GM18873 (cell line): Measurements from ENCODE around the gene MT1H.
"Not testable (repeated sequence)": the region's sequence is repeated elsewhere in the genome, so short reads cannot be mapped to it uniquely, and the experiment has no call there.

ENCODE experiments used
- ATAC-seq: cut with Tn5 transposase; IDR thresholded peaks from one replicate; pipeline ENCODE4 v1.9.1; 2021; ENCODE audit warnings: mild to moderate bottlenecking, moderate library complexity, moderate number of reproducible peaks; ENCODE audit not compliant: unreplicated experiment, low FRiP score

The MT1H gene

DNA sequence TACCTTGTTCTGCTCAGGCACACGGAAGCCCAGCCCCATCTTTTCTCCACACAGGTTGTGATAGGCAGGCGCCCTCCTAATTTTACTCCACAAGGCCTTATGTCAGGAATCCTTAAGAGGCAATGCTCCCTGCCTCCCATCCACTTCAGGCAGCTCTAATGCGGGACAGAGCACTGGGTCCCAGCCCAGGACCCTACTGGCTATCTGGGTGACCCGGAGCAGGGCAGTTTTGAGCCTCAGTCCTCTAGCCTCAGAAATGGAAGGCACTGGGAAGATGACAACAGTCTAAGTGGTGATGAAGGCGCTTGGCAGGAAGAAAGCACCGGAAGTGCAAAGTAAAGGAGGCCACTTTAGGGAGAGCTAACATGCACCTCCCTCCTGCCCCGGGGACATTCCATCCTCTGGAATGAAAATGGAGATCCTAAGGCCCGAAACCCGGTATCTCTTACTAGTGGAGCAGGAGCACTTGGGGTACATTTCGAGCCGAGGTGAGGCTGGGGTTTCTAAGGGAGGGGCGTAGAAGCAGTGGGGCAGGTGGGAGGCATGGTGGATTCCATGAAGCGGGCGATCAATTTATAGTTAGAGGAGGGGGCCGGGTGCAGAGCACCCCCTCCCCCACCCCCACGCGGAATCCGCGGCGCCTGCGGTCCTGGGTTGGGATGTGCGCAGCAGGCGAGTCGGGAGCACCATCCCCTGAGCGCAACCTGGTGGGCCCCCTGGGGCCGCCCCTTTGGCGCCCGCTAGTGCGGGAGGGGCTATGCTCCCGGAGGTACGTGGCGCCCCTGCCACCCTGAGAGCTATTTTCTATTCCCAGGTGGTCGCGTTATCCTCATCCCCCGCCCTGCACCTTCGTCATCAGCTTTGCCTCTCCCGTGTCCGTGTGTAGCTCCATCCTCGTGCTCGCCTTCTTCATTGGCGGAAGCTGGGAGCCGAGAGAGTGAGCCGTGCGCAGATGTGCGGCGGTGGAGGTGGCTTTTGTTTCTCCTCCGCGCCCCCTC is 7.0 kb upstream of the MT1H start:
- ATAC-seq, result no peak

DNA sequence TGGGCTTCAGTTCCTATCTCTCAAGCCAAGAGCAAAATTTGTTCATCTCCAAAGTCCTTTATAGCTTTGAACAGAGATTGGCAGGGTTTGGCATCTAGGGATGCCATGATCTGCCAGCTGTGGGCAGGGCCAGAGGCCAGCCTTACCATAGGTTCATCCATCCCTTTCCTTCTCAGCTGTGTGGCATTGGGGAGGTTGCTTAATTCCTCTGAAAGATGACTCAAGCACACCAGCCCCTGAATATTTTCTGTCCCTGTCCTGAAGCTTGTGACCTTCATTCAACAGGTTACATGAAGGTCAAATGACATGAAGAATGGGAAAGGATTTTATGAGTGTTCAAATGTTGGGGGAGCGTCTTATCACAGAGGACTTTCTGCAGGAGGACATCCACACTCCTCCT is 5.1 kb upstream of the MT1H start:
- no peak for ATAC-seq

DNA sequence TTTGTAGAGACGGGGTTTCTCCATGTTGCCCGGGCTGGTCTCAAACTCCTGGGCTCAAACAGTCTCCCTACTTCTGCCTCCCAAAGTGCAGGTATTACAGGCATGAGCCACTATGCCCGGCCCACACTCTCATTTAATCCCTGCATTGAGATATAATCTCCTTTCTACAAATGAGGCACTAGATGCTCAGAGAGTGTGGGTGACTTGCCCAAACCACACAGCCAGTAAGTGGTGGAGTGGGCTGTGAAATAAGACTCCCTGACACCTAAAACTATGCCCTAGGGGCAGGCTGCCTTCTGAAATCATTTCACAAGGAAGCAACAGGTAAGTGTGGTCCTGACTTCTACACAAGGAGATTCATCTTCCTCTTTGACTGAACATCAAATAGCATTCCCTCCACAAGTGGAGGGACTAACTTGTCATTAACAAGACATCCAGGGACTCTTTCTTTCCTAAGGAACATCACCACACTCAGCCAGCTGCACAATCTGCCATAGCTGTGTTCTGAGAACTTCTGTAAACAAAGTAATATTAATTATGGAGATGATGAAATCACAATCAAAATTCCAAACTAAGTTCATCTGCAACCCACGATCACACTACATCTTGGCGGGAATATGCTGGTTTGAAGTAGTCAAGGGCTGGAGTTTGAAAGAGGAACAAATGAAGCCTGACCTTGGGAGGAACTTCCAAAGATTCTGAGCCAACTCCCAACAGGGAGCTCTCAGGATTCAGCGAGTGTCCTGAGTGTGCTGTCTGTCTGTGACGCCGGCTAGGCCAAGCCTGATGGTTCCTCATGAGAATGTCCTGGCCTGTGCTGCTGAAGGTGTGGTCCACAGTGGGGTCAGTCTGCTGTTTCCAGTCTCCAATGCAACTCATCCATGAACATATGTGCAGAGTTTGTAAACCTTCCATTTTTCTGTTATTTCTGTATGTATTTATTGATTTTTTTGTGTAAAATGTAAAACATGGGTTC is 4.0 kb upstream of the MT1H start:
- not testable (repeated sequence) for ATAC-seq

DNA sequence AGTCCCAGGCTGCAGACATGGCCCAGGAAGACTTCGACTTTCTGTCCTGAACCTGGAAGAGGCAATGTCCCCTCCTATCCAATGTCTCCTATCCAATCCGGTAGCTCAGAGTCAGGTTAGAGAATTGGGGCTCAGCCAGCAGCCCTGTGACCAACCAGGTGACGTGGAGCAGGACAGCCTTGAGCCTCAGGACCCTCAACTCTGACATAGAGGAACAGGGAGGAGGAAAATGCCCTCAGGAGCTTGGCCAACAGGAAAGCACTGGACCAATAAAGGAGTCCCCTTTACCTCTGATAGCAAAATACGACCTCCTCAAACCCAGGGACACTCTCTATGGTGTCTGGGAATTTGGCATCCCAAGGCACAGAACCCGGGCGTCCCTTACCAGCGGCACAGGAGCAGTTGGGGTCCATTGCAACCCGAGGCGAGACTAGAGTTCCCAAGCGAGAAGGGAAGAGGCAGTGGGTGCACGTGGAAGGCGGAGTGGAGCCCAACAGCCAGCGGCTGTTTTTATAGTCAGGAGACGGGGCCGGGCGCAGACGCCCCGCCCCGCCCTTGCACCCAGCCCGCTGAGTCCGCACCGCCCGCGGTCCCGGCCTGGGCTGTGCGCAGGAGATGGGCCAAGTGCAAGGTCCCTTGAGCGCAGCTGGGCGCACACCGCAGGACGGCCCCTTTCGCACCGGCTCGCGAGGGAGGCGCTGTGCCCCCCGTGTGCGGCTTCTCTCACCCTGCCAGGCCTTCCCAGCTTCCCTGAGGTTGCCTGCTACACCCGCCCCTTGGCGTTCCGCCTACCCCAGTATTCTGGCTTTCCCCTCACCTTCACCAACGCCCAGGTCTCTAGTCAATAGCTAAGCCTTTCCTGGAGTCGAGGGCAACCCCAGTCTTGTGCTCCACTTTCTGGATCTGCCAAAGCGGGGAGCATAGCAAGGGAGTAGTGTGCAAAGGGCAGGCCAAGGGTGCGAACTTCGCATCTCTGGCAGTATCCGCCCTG is 1.7 kb upstream of the MT1H start, which contains the start of gene MT1G:
TSS of gene MT1G (minus strand) at position 485 of the 991 bp plus-strand sequence. CDS start at position 413, 72 bp downstream.
- no peak for ATAC-seq

DNA sequence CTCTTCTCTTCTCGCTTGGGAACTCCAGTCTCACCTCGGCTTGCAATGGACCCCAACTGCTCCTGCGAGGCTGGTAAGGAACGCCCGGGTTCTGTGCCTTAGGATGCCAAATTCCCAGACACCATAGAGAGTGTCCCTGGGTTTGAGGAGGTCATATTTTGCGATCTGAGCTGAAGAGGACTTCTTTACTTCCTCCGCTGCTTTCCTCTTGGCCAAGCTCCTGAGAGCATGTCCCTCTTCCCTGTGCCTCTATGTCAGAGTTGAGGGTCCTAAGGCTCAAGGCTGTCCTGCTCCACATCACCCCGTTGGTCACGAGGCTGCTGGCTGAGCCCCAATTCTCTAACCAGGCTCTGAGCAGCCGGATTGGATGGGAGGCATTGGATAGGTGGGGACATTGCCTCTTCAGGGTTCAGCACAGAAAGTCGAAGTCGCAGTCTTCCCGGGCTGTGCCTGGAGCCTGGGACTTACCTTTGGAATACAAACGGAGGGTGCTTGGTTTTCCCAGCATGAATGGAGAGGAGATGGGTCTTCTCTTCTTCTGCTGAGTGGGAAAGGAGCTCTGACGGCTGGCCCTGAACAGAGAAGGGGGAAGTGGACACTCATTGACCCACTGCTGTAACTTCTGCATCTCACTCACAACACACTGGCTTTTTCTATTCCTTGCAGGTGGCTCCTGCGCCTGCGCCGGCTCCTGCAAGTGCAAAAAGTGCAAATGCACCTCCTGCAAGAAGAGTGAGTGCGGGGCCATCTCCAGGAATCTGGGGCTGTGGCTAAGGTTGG is 416 bp downstream of the MT1H start:
- ATAC-seq, result no peak

DNA sequence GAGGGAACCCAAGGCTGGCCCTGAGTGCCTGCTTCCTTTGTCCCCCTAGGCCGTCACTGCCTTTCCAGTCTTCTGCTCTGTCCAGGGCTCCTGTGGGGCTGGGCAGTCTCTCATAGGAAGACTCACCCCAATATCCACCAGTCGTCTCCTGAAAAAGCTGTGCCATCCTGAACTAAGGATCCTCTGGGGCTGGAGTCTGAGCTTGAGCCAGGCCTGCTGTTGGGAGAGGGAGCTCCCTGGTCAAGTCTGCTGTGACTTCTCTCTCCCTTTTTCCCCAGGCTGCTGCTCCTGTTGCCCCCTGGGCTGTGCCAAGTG is 963 bp downstream of the MT1H start:
- no peak for ATAC-seq

DNA sequence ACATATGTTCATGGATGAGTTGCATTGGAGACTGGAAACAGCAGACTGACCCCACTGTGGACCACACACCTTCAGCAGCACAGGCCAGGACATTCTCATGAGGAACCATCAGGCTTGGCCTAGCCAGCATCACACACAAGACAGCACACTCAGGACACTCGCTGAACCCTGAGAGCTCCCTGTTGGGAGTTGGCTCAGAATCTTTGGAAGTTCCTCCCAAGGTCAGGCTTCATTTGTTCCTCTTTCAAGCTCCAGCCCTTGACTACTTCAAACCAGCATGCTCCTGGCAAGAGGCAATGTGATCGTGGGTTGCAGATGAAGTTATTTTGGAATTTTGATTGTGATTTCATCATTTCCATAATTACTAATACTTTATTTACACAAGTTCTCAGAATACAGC is 2.1 kb downstream of the MT1H start:
- ATAC-seq, result not testable (repeated sequence)

DNA sequence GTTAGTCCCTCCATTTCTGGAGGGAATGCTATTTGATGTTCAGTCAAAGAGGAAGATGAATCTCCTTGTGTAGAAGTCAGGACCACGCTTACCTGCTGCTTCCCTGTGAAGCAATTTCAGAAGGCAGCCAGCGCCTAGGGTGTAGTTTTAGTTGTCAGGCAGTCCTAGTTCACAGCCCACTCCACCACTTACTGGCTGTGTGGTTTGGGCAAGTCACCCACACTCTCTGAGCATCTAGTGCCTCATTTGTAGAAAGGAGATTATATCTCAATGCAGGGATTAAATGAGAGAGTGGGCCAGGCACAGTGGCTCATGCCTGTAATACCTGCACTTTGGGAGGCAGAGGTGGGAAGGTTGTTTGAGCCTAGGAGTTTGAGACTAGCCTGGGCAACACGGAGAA is 2.6 kb downstream of the MT1H start:
- ATAC-seq, result not testable (repeated sequence)

DNA sequence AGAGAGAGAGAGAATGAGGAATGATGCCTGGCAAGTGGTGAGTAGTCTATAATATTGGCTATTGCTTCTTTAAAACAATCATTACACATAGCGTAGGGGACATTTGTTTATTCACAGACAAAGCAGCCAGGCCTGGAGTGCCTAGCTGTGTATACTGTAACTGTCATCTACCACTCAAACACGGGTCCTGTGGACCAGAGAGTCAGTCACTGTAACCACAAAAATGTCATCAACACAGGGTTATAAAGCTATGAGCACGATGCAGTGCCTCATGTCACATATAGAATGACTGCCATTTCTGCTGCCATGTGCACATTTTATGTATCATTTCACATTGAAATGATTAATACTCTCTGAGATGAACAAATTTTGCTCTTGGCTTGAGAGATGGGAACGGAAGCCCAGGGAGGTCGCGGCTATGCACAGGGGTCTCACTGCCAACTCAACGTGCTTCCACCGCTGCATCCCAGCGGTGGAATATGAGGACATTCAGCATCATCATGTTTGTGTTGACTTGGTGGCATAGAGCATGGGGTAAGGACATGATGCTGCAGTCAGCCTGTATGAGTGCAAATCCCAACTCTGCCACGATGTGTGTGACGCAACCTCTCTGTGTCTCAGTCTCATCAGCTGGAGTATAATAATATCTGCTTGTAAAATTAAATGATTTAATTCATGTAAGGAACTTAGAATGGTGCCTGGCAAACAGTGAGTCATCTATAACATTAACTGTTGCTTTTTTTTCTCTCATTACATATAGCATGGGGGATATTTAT is 3.3 kb downstream of the MT1H start:
- no peak for ATAC-seq

DNA sequence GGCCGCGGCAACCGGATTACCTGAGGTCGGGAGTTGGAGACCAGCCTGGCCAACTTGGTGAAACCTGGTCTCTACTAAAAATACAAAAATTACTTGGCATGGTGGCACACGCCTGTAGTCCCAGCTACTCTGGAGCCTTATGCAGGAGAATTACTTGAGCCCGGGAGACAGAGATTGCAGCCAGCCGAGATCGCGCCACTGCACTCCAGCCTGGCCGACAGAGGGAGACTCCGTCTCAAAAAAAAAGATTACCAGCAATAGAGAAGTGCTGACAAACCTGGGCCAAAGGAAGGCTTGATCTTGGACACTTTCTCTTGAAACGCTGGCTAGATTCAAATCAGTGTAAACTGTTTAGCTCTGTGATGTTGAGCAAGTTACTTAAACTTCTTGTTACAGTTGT is 4.3 kb downstream of the MT1H start:
- ATAC-seq, result no peak

DNA sequence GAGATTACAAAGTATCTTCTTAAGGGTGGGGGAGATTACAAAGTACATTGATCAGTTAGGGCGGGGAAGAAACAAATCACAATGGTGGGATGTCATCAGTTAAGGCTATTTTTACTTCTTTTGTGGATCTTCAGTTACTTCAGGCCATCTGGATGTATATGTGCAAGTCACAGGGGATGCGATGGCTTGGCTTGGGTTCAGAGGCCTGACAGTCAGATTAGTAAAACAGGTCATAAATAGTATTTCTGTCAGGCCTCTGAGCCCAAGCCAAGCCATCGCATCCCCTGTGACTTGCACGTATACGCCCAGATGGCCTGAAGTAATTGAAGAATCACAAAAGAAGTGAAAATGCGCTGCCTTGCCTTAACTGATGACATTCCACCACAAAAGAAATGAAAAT is 5.0 kb downstream of the MT1H start:
- not testable (repeated sequence) for ATAC-seq

DNA sequence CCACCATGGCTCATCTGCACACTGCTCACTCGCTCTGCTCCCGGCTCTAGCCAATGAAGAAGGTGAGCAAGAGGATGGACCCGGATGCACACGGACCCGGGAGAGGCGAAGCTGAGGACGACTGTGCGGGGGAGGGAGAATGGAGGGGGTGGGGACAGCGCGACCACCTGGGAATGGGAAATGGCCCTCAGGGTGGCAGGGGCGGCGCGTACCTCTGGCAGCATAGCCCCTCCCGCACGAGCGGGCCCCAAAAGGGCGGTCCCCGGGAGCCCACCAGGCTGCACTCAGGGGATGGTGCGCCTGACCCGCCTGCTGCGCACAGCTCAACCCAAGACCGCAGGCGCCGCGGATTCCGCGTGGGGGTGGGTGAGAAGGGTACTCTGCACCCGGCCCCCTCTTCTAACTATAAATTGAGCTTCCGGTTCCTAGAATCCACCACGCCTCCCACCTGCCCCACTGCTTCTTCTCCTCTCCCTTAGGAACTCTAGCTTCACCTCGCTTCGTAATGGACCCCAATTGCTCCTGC is 6.1 kb downstream of the MT1H start:
- ATAC-seq, result no peak

DNA sequence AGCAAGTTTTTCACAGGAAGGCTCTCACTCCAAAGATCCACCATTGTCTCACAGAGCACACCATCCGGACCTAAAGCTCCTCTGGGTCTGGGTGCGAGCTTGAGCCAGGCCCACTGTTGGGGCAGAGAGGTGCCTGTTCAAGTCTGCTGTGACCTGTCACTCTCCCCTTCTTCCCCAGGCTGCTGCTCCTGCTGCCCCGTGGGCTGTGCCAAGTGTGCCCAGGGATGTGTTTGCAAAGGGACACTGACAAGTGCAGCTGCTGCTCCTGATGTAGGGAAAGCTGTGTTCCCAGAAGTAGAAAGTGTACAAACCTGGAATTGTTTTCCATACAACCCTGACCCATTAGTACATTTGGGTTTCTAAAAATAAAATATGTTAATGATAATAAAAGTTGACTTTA is 7.9 kb downstream of the MT1H start:
- no peak for ATAC-seq

DNA sequence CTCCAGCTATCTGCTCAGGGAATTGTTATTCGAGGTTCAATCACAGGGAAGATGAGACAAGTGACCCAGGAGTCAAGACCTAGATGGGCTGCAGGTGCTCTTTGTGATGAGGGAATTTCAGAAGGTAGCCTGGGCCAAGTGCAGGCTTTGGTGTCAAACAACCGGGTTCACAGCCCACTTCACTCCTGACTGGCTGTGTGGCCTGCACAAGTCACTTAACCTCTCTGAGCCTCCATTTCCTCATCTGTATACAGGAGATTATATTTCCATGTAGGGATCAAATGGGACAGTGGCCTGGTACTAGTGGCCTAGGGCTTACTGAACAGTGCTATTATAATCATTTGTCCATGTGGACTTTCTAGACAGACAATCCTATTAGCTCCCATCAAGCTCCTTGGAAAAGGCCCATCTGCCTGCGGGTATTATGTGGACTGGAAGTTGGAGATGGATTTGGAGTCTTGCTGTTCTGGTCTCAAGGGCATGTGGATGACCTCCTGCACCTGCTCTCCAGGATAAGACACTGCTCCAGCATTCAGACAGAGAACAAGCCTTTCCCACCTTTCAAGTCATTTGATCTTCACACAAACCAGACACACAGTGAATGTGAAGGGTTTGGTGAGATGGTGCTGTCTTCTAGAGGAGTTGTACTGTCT is 9.6 kb downstream of the MT1H start:
- ATAC-seq, result no peak

DNA sequence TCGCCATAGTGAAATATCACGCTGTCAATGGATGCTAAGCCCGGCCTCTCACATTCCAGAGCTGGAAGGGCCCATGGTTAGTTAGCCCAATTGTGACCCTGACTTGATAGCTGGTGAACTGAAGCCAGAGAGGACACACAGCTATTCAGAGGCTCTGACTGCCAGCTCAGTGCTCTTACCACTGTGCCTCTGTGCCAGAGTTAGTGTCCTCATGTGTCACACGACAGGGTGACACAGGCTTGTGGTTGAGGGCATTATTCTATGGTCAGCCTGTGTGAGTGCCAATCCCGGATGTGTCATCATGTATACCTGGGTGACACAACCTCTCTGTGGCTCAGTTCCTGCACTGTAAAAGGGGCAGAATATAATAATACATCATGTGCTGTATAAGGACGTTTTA is 10.2 kb downstream of the MT1H start:
- ATAC-seq, result no peak

DNA sequence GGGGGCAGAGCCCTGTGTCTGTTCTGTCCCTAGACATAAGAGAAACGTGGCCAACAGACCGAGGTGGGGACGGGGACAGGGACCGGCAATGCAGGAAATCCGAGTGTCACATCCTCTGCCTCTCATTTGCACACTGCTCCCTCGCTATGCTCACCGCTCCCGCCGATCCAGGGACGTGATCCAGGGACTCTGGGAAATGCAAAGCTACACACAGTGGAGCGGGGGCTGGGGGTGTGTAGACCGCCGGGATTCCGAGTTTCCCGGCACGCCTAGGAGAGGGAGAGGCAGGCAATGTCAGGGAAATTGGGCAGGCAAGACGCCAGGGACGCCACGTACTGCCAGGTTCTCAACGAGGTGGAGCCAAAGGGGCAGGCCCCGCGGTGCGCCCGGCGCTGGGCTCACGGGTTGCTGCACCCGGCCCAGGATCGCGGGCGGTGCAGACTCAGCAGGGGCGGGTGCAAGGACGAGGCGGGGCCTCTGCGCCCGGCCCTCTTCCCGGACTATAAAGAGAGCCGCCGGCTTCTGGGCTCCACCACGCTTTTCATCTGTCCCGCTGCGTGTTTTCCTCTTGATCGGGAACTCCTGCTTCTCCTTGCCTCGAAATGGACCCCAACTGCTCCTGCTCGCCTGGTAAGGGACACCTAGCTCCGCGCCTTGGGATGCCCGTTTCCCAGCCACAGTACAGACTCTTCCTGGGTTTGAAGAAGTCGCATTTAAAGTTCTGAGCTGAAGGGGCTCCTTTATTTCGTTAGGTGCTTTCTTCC is 12.5 kb downstream of the MT1H start, which contains the start of gene MT1X:
TSS of gene MT1X (plus strand) at position 532 of the 764 bp plus-strand sequence. CDS start at position 603, 71 bp downstream.
- peak; percentile 76 for ATAC-seq
